ENCODE data around the gene SCLY.
"Not testable (repeated sequence)": the region's sequence is repeated elsewhere in the genome, so short reads cannot be mapped to it uniquely, and the experiment has no call there.

Gene SCLY

DNA sequence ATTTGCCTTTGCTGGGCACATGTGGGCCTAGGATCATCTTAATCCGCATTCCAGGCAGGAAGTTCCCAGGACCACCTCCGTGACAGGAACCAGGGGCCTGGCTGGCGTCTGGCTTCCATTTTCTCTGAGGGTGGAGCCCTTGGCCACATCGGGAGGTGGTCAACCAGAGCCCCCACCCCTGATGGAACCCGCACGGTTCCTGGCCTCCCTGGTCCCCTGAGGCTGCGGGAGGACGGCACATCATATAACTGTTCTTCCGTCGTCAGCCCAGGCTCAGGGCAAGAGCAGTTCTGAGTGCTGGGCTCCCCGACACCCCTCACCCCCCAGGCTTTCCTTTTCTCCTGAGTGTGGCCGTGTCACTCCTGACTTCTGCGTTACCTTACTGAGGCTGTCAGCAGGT, 52.8 kb downstream of the SCLY start:
- no peak for DNase-seq (ENCODE audit: low read depth)

GRCh38 chr2:238114331-238114841, 53.6 kb downstream of the SCLY start:
- no peak for DNase-seq (ENCODE audit: low read depth)

- no peak for DNase-seq (ENCODE audit: low read depth)
Measured at GRCh38 chr2:238114851-238115660, 54.3 kb downstream of the SCLY start.

DNA sequence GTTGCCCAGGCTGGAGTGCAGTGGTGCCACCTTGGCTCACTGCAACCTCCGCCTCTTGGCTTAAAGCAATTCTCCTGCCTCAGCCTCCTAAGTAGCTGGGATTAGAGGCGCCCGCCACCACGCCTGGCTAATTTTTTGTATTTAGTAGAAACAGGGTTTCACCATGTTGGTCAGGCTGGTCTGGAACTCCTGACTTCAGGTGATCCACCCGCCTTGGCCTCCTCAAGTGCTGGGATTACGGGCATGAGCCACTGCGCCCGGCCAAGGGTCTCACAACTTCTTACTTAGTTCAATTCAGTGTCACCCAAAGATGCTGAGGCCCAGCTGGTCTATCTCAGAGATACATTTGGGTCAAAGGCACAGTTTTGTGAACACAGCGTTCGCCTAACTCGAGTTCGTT, 54.9 kb downstream of the SCLY start:
- DNase-seq (ENCODE audit: low read depth) = not testable (repeated sequence)

DNA sequence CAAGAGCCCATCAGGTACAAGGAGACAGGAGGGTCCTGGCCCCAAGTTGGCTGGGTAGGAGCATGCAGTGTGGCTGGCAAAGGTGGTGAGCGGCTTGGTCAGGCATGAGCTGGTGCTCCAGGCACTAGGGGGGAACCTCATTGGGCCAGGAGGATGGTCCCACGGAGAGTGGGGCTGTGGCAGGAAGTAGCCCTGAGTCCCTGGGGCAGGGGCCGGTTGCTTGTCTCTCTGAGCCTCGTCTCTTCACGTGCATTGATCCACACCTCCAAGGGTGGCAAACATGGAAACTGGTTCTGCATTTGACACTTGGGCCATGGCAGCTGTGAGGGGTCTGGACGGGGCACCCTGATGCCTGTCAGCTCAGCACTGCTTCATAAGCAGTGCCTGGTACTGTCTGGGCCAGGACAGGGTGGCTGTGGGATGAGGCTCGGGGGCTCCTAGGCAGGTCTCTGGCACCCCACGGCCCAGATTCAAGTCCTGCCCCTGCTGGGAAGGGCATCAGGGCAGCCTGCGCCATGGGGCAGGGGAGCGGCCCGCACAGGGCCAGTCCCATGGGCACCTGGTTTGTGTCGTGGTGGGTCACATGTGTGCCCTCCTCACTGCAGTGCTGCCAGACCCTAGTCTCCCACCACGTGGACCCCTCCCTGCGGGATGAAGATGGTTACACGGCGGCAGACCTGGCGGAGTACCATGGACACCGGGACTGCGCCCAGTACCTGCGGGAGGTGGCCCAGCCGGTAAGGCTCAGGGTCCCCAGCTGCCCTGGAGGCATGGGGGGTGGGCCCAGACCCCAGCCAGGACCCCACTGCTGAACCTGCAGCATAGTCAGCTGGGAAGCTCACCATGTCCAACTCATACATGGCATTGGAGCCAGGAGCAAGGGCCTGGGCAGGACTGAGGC, 55.7 kb downstream of the SCLY start:
- DNase-seq (ENCODE audit: low read depth) = no peak

GRCh38 chr2:238117199-238118154, 56.7 kb downstream of the SCLY start:
- no peak for DNase-seq (ENCODE audit: low read depth)

- no peak for DNase-seq (ENCODE audit: low read depth)
Measured at GRCh38 chr2:238119756-238120462, 59.1 kb downstream of the SCLY start.

- no peak for DNase-seq (ENCODE audit: low read depth)
Measured at GRCh38 chr2:238120463-238121298, 59.9 kb downstream of the SCLY start.

DNA sequence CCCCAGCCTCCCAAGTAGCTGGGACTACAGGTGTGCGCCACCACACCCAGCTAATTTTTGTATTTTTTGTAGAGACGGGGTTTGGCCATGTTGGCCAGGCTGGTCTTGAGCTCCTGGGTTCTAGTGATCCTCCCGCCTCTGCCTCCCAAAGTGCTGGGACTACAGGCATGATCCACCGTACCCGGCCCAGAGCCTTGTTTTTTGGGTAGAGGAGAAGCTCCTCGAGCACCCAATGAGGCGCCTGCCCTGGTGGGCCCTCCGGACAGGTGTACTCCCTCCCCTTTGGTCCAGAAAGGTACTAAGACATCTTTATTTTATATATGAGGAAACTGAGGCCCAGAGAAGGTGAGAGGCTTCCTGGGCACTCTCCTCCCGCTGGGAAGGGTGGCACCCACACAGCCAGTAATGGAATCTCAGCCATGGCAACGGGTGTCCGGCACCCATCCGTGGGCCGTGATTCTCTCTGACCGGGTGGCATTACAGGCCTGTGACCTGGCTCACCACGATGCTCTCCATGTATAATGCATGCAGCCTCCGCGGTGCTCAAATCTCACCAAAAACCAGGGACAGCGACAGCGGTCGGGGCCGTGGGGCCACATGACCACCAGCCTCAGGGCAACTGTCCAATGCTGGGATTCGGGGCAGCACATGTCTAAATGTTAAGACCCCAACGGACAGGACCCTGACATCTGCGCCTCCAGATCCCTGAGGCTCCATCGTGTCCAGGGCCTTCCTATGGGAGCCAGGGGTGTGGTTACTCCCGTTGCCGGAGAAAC, 60.9 kb downstream of the SCLY start:
- no peak for DNase-seq (ENCODE audit: low read depth)

DNA sequence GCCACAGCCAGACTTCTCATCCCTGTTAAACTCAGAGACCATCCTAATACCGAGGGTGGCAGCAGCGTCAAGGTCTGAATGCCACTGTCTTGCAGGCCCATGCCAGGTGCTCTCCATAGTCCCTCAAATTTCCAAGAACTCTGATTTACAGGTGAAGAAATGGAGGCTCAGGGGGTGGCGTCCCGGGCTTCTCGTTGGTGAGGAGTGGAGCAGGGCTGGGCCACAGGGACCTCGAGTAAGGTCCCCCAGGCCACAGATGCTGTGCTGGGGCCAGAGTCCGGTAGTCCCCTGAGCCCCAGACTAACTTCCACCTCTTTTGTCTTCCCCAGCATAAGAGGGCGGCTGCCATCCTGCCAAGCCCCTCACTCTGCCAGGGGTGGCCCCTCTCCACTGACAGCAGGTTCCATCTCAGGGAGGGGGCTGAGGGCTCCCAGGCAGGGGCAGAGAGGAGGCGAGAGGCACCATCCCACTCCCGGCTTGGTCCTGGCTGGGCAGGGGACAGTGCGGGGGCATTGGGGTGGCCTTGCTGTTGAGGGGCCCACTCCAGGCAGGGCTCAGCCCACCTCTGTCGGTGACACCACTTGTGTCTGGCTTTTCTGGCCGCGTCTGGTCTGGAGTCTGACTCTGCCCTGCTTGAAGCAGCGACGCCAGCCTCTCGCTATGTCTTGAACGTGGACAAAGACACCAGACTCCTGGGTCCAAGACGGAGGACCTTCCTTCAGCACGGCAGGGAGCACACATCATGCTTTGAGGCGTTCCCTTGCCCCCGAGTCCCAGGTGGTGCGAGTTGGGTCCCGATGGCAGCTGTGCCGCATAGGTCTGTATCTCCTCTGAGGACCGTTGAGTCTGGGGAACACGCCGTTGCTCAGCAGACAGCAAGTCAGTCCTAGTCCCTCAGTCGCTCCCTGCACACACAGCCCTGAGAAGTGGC, 61.8 kb downstream of the SCLY start:
- no peak for DNase-seq (ENCODE audit: low read depth)

- no peak for DNase-seq (ENCODE audit: low read depth)
Measured at GRCh38 chr2:238123218-238123971, 62.6 kb downstream of the SCLY start.

DNA sequence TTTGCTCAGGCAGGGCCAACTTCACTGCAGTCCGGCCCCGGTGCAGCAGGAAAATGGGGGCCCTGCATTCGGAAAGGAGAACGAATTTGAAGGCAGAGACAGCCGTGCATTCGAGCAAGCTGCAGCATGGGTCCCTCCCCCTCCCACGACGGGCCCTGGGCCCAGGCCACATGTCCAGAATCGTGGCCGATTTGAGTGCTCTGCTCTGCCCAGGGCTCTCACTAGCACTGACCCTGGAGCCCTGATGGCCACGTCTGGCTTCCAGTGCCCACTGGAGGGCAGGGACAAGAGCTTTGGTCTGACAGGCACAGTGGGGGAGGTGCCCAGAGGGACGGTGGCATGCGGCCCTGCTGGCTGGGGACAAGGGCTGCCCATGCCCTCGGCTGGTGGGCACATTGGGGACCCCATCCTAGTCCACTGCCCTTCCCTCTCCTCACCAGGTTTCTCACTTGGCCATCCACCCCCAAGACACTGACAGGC, 63.2 kb downstream of the SCLY start:
- DNase-seq (ENCODE audit: low read depth) = no peak

- no peak for DNase-seq (ENCODE audit: low read depth)
Measured at GRCh38 chr2:238124488-238125126, 63.8 kb downstream of the SCLY start.

- no peak for DNase-seq (ENCODE audit: low read depth)
Measured at GRCh38 chr2:238125127-238125885, 64.5 kb downstream of the SCLY start.

DNA sequence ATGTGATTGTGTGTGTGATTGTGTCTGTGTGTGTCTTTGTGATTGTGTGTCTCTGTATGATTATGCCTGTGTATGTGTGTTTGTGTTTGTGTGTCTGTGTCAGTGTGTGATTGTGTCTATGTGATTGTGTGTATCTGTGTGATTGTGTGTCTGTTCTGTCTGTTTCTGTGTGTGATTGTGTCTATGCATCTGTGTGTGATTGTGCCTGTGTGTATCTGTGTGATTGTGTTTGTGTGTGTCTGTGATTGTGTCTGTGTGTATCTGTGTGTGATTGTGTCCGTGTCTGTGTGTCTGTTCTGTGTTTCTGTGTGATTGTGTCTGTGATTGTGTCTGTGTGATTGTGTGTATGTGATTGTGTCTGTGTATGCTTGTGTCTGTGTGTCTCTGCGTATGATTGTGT, 65.5 kb downstream of the SCLY start:
- no peak for DNase-seq (ENCODE audit: low read depth)

GRCh38 chr2:238126775-238127164, 66.0 kb downstream of the SCLY start:
- no peak for DNase-seq (ENCODE audit: low read depth)
